GM10248 (cell line): Measurements from ENCODE around the gene NBL1.

ENCODE experiments used
- CTCF ChIA-PET: fragments of 300-600 bp; sonication (Branson Sonifier 250); formaldehyde crosslinking; extraction: SDS; loops from one replicate; lab custom pipeline; 2021; ENCODE audit warnings: antibody characterized with exemption; lab: Yijun Ruan, JAX
- POLR2A ChIA-PET: fragments of 350-650 bp; sonication (Branson Sonifier 250); formaldehyde crosslinking; extraction: SDS; loops from one replicate; lab custom pipeline; 2020; ENCODE audit warnings: antibody characterized with exemption; lab: Yijun Ruan, JAX
- DNase-seq: peaks from one replicate; pipeline ENCODE4 v3.0.0; 2012; ENCODE audit errors: extremely low spot score
- TF ChIP-seq, protein P1 (sequence below): IDR thresholded peaks from 2 replicates; pipeline ENCODE4 v1.5.1; 2012; ENCODE audit warnings: mild to moderate bottlenecking, low read depth; ENCODE audit errors: extremely low read depth, missing control alignments, control extremely low read depth

NBL1 gene, protein sequence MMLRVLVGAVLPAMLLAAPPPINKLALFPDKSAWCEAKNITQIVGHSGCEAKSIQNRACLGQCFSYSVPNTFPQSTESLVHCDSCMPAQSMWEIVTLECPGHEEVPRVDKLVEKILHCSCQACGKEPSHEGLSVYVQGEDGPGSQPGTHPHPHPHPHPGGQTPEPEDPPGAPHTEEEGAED

DNA sequence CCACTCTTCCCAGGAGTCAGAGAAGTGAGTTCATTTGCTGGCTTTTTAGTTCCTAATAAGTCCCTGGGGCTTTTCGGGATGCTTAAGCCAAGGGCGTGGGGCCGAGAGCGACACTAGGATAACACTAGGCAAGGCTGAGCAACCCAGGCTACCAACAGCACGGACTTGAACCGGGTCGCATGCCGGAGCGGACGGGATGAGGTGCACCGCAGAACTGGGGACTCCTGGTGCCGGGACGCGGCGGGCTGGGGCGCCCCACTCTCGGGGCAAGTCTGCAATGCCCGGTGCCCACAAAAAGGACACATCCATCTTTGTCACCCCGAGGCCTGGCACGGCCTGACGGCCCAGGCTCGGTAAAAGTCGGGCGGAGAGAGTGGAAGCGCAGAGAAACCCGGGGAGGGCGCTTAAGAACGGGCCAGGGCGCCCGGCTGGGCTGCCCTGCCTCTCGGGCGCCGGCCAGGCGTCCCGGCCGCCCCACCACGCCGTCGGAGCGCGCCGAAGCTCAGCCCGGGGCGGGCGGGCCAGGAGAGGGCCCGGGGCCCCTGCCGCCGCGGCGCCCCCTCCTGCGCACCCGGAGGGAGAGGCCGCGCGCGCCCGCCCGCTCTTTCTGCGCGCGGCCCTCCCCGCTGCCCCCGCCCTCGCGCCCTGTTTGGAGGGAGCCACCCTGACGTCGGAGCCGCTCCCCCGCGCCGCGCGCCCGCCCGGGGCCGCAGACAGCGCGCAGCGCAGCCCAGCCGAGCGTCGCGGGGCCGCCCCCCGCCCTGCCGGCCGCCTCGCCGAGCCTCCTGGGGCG is at the start of gene NBL1:
TSS of gene NBL1 (plus strand) at position 710 of the 793 bp plus-strand sequence. CDS start 10,720 bp downstream, outside the sequence.
- peak; percentile 75 for DNase-seq
- POLR2A ChIA-PET, result interaction anchor here (0.5 to 0.6 kb wide), 2 partner anchors 247 to 407 kb away, joined by 3 to 8 read pairs; no protein-coding TSS in a partner anchor
- CTCF ChIA-PET, result interaction anchor here (1.1 to 1.5 kb wide), 2 partner anchors 12 to 18 kb away, joined by 4 read pairs; no protein-coding TSS in a partner anchor
- TF ChIP-seq, protein P1, sequence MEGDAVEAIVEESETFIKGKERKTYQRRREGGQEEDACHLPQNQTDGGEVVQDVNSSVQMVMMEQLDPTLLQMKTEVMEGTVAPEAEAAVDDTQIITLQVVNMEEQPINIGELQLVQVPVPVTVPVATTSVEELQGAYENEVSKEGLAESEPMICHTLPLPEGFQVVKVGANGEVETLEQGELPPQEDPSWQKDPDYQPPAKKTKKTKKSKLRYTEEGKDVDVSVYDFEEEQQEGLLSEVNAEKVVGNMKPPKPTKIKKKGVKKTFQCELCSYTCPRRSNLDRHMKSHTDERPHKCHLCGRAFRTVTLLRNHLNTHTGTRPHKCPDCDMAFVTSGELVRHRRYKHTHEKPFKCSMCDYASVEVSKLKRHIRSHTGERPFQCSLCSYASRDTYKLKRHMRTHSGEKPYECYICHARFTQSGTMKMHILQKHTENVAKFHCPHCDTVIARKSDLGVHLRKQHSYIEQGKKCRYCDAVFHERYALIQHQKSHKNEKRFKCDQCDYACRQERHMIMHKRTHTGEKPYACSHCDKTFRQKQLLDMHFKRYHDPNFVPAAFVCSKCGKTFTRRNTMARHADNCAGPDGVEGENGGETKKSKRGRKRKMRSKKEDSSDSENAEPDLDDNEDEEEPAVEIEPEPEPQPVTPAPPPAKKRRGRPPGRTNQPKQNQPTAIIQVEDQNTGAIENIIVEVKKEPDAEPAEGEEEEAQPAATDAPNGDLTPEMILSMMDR, result no peak

DNA sequence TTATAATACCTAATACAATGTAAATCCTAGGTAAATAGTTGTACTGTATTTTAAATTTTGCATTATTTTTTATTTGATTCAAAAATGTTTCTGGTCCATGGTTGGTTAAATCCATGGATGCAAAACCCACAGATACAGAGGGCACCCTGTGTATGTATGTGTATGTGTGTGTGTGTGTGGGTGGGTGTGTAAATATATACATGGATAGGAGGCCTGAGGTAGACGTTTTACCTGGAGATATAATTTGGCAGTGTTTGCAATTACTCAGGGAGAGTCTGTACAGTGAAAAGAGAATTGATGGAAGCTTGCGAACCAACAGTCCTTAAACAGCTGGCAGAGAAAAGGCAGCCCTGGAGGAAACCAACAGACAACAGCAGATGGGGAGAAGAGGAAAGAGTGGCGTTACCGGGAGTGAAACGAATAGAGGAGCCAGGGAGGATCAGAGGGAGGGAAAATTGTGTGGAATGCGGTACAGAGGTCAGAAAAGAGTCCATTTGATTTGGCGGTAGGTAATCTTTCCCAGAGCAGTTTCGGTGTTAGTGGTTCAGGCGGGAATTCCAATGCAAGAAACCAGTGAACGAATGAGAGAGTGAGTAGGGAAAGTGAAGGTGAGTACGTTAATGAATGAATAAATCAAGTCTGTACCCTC is 47.9 kb upstream of the NBL1 start:
- CTCF ChIA-PET, result interaction anchor here (0.6 to 3.1 kb wide), 5 partner anchors 11 to 89 kb away, joined by 3 to 16 read pairs (median 3); no protein-coding TSS in a partner anchor
- DNase-seq, result no peak
- TF ChIP-seq, protein P1, result no peak
- POLR2A ChIA-PET, result interaction anchor here (1.4 kb wide), 1 partner anchor 119 kb away, joined by 3 read pairs; no protein-coding TSS in a partner anchor

DNA sequence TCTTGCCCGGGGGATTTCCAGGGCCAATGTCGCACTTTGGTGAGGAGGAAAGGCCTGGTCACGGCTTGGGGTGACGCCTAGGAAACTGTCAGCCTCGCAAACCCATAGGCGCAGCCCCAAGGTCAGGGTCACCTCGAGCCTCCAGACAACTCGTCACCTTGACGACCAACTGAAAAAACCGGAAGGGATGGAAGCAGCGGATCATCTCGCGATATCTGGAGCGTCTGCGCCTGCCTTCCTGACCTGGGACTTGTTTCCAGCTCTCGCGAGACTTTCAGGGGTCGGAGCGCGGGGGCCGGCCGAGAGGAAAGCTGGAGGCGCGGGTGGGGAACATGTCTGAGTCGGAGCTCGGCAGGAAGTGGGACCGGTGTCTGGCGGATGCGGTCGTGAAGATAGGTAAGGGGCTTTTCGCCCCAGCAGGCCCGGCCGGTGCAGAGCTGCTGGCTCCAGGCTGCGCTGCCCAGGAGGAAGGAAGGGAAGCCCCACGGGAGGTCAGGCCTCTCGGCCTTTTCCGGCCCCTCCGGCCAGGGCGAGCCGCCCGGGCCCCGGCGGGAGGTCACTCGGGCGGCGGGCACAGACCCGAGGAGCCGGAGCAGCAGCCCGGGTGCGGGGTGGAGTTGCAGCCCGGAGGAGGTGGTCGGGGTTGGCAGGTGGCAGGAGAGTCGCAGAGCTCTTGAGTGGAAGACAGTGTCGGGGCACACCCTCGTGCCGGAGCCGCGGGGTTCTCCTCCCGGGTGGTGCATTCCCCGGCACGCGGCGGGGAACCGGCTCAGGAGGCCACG is 47.2 kb upstream of the NBL1 start:
- CTCF ChIA-PET, result interaction anchor here (0.6 to 2.7 kb wide), 7 partner anchors 12 to 205 kb away, joined by 3 to 11 read pairs (median 3); no protein-coding TSS in a partner anchor

DNA sequence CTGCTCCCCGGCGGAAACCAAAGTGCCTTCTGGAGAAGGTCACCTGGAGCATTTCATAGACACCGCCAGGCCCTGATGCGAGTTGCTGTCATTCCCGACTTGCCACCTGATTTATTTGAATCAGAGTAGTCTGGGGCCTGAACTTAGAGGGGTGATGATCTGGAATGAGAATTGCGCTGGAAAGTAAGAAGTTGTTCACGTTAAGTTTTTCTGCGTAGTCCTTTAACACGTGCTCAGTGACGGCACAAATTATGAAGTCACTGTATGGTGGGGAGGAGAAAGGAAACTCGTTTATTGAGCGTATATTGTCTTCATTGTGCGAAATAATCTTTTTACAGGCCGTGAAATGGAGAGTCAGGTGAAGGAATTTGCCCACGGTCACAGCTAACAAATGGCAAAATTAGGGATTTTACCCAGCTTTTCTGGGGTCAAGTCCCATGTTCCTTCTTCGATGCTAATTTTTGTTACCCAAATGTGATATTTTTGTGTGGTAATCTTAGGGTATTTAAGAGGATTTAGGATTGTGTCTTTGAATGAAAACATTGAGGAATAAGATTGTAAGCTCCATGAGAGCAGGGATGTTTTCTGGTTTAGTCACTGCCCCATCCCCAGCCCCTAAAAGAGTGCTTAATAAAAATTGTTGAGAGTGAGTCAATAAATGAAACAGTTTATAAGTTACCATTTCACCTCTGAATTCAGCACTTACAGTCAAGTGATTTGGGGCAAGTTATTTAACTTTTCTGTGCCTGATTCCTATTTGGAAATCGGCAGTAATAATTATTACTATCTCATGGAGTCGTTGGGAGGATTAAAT is 46.4 kb upstream of the NBL1 start:
- POLR2A ChIA-PET, result interaction anchor here (0.6 to 1.4 kb wide), 4 partner anchors 12 to 353 kb away, joined by 3 to 7 read pairs (median 4); no protein-coding TSS in a partner anchor
- TF ChIP-seq, protein P1, result no peak
- no peak for DNase-seq

More for the DNA sequence above, 47.2 kb upstream of the NBL1 start:
- TF ChIP-seq, protein P1, result no peak
- POLR2A ChIA-PET, result interaction anchor here (0.6 to 1.4 kb wide), 2 partner anchors 120 to 352 kb away, joined by 3 read pairs; no protein-coding TSS in a partner anchor
- DNase-seq, result peak; percentile 96

DNA sequence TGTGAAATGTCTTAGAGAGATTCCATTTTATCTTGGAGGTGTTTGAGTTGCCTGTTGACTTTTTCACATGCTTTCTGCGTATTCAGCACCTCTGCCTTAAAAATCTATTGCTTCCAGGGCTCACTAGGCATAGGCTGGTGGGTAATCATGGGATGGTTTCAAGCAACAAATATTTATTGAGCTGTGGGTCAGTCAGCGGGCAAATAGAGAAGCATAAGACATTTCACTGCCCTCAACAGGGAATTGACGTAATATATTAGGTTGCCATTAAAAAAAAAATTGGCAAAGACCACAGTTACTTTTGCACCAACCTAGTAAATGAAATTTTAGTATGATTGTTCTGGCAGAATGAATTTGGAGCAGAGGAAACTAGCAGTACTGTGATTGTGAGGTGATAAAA is 44.3 kb upstream of the NBL1 start:
- ChIA-PET CTCF (interaction anchor here (1.9 kb wide), 1 partner anchor 16 kb away, joined by 4 read pairs; no protein-coding TSS in a partner anchor), POLR2A (no interaction called here)
- TF ChIP-seq, protein P1, result no peak
- no peak for DNase-seq

More for the DNA sequence above, 46.4 kb upstream of the NBL1 start:
- CTCF ChIA-PET, result interaction anchor here (1.1 to 2.7 kb wide), 8 partner anchors 10 to 207 kb away, joined by 3 to 11 read pairs (median 4); no protein-coding TSS in a partner anchor
